ENCODE data around the gene FERMT1.

DNA sequence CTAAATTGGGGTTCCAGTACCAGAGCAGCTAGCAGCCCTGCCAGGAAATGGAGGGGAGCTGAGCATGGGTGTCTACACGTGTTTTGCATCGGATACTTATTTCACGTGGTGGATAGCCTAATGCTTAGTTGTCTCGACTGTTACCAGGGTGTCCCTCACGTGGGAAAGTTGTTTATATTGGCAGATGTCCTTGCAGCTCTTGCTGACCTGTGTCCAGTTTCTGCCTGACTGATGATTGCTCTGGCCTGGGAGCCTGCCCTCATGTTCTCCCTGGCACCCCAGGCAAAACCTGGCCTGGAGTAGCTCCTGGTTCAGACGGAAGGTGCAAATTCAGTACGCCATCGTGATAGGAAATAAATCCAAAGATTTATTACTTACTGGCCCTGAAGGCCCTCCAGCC lies 11.8 kb upstream of the FERMT1 start:
- no peak for TF ChIP-seq GATA3 (IDR thresholded peaks at IDR 0.05; ENCODE audit: low read depth, low read length)
- no peak for TF ChIP-seq GATA2 (IDR thresholded peaks at IDR 0.05; ENCODE audit: low read depth, low read length)
